ENCODE measurements around the gene GALNT11. TPM values are rescaled to one million over a fixed set of nuclear protein-coding genes. Genes with fewer than 3 reads are reported as not detected.

GALNT11 gene
- total RNA-seq, 2 donors from 2014 or later, result 45.9 to 54.4 TPM

GRCh38 chr7:152121432-152121831, 96.0 kb downstream of the GALNT11 start:
- WGBS, 2 donors, result 91 to 95% methylated on average over 9 of the region's 9 CpGs
- H3K36me3 ChIP-seq (replicated peaks in 1 of 2; ENCODE audit: insufficient read depth in 1 of 2, low read depth in 2 of 2), result peaks cover 6 to 36% of the 10 kb centered on the region in 2 donors
- intact Hi-C loops (cut with DNase I), result no loop called here
- no peak overlapping the region for H3K27ac ChIP-seq
- H3K27me3 ChIP-seq, result no peaks in the 10 kb centered on the region
- no peaks in the 10 kb centered on the region for H3K4me1 ChIP-seq
- ATAC-seq (no peak), DNase-seq (no peak)
- no peak for TF ChIP-seq POLR2A (IDR thresholded peaks at IDR 0.05)
- no peak for TF ChIP-seq CTCF (IDR thresholded peaks at IDR 0.05)
- no peak overlapping the region for H3K4me3 ChIP-seq
- no peaks in the 10 kb centered on the region for H3K9me3 ChIP-seq

- Histone ChIP-seq H3K4me1 (no peaks in the 10 kb centered on the region), H3K4me3 (no peak overlapping the region), H3K9me3 (no peaks in the 10 kb centered on the region), H3K27ac (no peak overlapping the region), H3K36me3 (replicated peaks in 1 of 2; ENCODE audit: insufficient read depth in 1 of 2, low read depth in 2 of 2) (peaks cover 6 to 34% of the 10 kb centered on the region in 2 donors), H3K27me3 (no peaks in the 10 kb centered on the region)
- no peak for TF ChIP-seq CTCF (IDR thresholded peaks at IDR 0.05)
- TF ChIP-seq POLR2A (IDR thresholded peaks at IDR 0.05), result no peak
- ATAC-seq (no peak), DNase-seq (no peak)
- intact Hi-C loops (cut with DNase I), result no loop called here
- WGBS, 2 donors, result 100% methylated on average over 1 of the region's 1 CpG
Measured at GRCh38 chr7:152122540-152122939, 97.1 kb downstream of the GALNT11 start.

- TF ChIP-seq POLR2A (IDR thresholded peaks at IDR 0.05) (no peak), CTCF (IDR thresholded peaks at IDR 0.05) (no peak)
- ATAC-seq (no peak), DNase-seq (no peak)
- Histone ChIP-seq H3K27ac (no peak overlapping the region), H3K27me3 (no peaks in the 10 kb centered on the region), H3K36me3 (replicated peaks in 1 of 2; ENCODE audit: insufficient read depth in 1 of 2, low read depth in 2 of 2) (peaks cover 0 to 12% of the 10 kb centered on the region in 2 donors), H3K4me3 (no peak overlapping the region), H3K4me1 (no peaks in the 10 kb centered on the region), H3K9me3 (no peaks in the 10 kb centered on the region)
- intact Hi-C loops (cut with DNase I), result no loop called here
- 90% methylated on average over 7 of the region's 7 CpGs for WGBS, 2 donors
Measured at GRCh38 chr7:152126741-152127140, 101.3 kb downstream of the GALNT11 start.

- peaks cover 0 to 15% of the 10 kb centered on the region in 2 donors for H3K36me3 ChIP-seq (replicated peaks in 1 of 2; ENCODE audit: insufficient read depth in 1 of 2, low read depth in 2 of 2)
- WGBS, 2 donors, result 89 to 95% methylated on average over 19 of the region's 19 CpGs
- ATAC-seq (no peak), DNase-seq (no peak)
- intact Hi-C loops (cut with DNase I), result no loop called here
- no peak overlapping the region for H3K4me3 ChIP-seq
- no peaks in the 10 kb centered on the region for H3K27me3 ChIP-seq
- H3K27ac ChIP-seq, result no peak overlapping the region
- no peaks in the 10 kb centered on the region for H3K9me3 ChIP-seq
- no peaks in the 10 kb centered on the region for H3K4me1 ChIP-seq
- TF ChIP-seq CTCF (IDR thresholded peaks at IDR 0.05), result no peak
- TF ChIP-seq POLR2A (IDR thresholded peaks at IDR 0.05), result no peak
Measured at GRCh38 chr7:152127229-152127628, 101.8 kb downstream of the GALNT11 start.

- Histone ChIP-seq H3K27me3 (no peaks in the 10 kb centered on the region), H3K36me3 (replicated peaks in 1 of 2; ENCODE audit: insufficient read depth in 1 of 2, low read depth in 2 of 2) (peaks cover 0 to 16% of the 10 kb centered on the region in 2 donors)
- no peak for ATAC-seq
Measured at GRCh38 chr7:152128252-152128651, 102.8 kb downstream of the GALNT11 start.

More at GRCh38 chr7:152128252-152128651, 102.8 kb downstream of the GALNT11 start:
- DNase-seq, result no peak
- no peak for TF ChIP-seq CTCF (IDR thresholded peaks at IDR 0.05)
- no peak for TF ChIP-seq POLR2A (IDR thresholded peaks at IDR 0.05)
- no peak overlapping the region for H3K4me3 ChIP-seq
- intact Hi-C loops (cut with DNase I), result no loop called here
- WGBS, 2 donors, result 97% methylated on average over 20 of the region's 20 CpGs
- no peaks in the 10 kb centered on the region for H3K4me1 ChIP-seq
- no peak overlapping the region for H3K27ac ChIP-seq
- H3K9me3 ChIP-seq, result no peaks in the 10 kb centered on the region
